HUDEP-2 (cell line): ENCODE data around the gene LRRC61.
A peak's percentile ranks its signal among the peaks of the same experiment; 100 is the strongest.

Source experiments
- DNase-seq, 76 experiments: peaks; one replicate each; lab custom pipeline; 2025; ENCODE audit not compliant: unreplicated experiment in 76 of 76; lab: John Stamatoyannopoulos, UW

The LRRC61 gene

DNA sequence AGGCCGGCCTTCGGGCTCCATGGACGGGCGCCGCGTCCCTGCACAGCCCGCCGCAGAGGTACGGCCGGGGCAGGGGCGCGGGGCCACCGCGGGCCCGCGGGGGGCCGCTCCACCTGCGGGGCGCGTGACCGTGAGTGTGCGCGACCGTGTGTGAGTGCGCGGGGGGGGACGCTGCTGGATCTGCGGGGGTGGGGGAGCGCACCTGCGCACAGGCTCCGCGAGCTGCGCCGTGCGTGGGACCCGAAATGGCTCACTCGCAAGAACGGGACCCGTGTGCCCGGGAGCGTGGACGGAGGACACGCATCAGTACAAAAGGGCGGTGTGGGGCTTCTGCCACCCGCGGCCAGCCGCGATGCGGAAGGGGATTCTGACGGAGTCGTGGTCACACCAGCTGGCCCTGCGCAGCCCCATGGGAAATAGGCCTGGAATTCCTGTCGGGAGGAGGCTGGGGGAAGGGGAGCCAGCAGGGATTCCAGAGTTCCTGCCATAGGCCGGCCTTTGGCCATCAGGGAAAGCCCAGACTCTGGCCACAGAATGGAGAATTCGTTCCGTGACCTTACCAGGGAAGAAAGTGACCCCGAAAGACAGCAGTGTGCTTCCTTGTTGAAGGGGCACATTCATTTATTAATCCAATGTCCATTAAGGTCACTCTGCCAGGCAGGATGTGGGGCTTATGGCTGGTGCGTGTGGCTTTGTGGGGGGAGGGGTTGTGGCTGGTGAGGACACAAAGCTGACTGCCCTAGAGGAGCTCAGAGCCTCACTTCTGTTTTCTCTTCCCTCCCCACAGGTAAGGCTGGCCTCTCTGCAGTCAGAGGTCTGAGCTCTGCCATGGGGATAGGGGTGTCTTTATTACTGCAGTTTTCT is 46.0 kb downstream of the LRRC61 start:
- DNase-seq, result peak in 32 of 76 experiments; percentile 13 to 53 (median 25)

DNA sequence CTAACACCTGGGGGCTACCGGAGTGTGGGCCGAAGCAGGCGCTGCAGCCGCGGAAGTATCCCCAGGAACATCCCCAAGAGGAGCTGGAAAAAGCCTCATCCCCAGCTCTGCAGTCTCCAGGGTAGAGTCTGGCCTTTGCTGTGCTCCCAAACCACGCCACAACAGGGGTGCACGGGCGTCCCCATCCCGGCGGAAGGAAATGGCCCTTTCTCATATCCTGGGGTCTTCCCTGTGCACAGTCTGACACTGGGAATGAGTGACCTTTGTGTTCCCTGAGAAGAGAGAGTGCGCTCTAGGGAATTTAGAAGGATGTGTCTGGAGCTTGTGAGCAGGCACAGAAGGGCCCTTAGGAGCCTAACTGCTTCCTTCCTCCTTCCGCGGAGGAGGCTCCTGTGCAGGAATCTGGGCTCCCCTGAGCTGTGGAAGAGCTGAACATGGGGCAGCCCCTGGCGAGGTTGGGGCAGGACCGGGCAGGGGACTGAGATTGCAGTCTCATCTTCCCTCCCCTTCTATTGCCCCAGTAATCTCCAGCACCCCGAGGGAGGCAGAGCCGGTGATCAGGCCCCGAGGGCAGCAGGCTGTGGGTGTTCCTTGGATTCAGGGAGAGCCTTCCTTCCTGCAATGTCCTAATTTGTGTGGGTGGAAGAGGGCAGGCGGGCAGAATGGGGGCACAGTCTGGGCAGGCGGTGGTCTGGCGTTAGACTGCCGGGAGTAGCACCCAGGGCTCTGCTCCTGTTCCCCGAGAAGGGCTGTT is 46.8 kb downstream of the LRRC61 start:
- DNase-seq, result peak in 1 of 76 experiments; percentile 41

DNA sequence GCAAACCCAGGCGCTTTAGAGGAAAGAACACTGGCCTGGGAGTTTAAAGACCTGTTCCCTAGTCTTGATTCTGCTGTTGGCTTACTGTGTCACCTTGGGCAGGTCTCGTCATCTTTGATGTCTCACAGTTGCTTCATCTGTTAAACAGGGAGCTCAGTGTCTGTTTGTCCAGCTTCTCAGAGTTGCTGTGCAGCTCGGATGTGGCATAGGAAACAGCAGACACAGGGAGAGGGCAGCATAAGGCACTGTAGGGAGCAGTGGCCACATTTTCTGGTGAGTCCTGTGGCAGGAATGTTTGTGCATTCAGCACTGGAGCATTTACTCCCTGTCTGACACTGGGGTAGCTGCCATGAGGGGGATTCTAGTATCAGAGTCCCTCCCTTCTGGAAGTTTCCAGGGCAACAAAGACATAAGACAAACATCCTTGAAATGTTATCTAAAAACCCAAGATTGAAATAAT is 47.5 kb downstream of the LRRC61 start:
- DNase-seq, result no peak

DNA sequence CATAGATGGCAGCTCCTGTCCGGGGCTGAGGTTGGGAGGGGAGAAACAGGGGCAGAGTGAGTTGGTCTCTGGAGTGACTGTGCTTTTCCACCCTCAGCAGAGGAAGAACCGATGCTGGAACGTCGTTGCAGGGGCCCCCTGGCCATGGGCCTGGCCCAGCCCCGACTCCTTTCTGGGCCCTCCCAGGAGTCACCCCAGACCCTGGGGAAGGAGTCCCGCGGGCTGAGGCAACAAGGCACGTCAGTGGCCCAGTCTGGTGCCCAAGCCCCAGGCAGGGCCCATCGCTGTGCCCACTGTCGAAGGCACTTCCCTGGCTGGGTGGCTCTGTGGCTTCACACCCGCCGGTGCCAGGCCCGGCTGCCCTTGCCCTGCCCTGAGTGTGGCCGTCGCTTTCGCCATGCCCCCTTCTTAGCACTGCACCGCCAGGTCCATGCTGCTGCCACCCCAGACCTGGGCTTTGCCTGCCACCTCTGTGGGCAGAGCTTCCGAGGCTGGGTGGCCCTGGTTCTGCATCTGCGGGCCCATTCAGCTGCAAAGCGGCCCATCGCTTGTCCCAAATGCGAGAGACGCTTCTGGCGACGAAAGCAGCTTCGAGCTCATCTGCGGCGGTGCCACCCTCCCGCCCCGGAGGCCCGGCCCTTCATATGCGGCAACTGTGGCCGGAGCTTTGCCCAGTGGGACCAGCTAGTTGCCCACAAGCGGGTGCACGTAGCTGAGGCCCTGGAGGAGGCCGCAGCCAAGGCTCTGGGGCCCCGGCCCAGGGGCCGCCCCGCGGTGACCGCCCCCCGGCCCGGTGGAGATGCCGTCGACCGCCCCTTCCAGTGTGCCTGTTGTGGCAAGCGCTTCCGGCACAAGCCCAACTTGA is 48.2 kb downstream of the LRRC61 start:
- DNase-seq, result no peak

DNA sequence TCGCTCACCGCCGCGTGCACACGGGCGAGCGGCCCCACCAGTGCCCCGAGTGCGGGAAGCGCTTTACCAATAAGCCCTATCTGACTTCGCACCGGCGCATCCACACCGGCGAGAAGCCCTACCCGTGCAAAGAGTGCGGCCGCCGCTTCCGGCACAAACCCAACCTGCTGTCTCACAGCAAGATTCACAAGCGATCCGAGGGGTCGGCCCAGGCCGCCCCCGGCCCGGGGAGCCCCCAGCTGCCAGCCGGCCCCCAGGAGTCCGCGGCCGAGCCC is 48.8 kb downstream of the LRRC61 start:
- no peak for DNase-seq

DNA sequence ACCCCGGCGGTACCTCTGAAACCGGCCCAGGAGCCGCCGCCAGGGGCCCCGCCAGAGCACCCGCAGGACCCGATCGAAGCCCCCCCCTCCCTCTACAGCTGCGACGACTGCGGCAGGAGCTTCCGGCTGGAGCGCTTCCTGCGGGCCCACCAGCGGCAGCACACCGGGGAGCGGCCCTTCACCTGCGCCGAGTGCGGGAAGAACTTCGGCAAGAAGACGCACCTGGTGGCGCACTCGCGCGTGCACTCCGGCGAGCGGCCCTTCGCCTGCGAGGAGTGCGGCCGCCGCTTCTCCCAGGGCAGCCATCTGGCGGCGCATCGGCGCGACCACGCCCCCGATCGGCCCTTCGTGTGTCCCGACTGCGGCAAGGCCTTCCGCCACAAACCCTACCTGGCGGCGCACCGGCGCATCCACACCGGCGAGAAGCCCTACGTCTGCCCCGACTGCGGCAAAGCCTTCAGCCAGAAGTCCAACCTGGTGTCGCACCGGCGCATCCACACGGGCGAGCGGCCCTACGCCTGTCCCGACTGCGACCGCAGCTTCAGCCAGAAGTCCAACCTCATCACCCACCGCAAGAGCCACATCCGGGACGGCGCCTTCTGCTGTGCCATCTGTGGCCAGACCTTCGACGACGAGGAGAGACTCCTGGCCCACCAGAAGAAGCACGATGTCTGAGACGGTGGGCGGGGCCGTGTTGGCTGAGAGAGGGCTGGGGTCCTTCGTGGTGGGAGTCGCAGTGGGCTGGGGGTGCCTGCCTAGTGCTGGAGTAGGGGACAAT is 49.3 kb downstream of the LRRC61 start:
- DNase-seq, result no peak

DNA sequence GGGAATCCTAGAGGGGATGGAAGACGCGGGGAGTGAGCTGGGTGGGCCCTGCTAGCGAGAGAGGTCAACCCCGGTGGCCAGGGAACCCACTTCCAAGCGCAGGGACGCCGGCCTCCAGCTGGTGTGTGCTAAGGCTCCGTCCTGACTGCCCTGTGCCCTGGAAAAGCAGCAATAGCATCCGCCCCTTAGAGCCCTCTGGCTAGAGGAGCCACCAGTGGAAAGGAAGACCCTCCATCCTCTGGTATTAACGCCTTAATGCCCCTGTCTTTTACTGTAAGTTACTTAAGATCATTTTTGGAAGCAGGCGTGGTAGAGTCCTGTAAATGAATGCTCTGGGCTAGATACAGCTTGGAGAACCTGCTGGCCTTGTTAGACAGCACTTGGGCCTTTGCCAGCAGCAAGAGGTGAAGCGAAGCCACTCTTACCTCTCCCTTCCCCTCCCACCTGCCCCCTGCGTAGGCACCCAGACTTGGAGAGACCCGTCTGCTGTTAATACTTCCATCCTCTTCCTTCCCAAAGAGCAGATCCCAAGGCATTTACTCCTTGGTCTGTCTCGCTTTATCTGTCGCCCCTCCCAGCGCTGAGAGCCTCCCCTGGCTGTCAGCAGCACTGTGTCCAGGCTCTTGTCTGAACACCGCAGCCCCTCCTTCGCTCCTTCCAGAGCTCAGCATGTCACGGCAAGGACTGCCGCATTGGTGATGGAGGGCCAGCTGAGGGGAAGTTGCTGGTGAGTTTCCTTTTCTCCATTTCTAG is 50.1 kb downstream of the LRRC61 start:
- DNase-seq, result peak in 1 of 76 experiments; percentile 4

DNA sequence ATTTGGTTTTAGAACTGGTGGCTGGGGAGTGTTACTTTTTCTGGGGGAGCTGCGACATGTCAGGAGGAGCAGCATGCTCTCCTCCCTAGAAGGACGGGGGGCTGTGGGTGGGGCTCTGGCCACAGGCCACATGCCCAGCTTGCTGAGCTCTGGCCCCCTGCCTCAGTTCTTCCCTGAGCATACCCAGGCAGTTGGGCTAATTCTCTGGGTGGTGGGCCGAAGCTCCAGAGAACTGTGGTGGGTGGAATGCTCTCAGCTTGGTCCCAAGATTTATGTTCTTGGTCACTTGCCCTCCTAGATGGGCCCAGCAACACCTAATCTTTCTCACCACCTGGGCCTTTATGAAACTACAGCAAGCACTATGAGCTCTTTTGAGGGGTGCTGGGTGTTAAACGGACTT is 50.9 kb downstream of the LRRC61 start:
- no peak for DNase-seq

DNA sequence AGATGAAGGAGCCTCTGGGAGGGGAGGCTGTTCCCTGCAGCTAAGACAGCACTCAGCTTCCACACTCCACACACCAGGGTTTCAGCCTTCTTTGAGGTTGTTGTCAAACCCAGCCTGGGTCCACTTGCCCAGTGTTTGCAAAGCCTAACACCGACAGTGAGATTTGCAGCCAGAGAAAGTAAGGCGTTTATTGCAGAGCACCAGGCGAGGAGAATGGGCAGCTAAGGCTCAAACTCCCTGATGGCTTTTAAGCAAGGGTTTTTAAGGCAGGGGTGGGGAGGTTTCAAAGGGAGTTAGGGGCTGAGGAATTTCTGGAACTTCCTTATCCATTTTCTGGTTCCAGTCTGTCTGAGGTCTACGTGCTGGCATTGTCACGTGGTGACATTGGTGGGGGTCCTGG is 51.3 kb downstream of the LRRC61 start:
- DNase-seq, result no peak

DNA sequence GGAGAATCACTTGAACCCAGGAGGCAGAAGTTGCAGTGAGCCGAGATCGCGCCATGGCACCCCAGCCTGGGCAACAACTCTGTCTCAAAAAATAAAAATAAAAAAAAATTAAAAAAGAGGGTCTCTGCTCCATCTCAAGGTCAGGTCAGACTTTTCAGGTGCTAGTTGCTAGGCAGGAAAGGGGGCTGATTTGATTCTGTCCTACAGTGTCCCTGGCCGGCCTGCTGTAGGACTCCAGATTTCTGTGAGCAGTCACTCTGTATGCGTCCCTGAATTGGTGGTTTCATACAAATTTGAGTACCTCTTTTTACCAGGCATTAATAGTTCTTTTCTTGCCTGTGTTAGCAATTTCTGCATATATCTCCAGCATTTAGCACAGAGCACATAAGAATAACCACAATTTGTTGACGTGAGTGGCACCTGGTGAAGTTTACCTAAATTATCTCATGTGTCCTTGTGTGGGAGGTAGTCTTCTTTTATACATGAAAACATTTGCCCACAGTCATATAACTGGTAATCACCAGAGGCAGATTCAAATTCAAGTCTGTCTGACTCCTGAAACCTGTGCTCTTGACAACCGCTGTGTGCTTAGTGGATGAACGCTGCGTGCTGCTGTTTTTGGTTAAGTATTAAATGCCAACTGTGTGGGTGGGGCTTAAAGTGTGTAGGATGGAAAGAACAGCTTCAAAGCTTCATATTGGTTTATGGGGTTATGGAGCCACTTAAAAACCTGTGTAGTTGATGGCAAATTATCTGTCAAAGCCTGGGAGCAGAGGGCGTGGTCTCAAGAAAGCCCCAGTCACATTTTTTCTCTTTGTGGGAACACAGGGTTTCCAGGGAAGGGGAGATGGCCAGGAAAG is 52.7 kb downstream of the LRRC61 start:
- no peak for DNase-seq

DNA sequence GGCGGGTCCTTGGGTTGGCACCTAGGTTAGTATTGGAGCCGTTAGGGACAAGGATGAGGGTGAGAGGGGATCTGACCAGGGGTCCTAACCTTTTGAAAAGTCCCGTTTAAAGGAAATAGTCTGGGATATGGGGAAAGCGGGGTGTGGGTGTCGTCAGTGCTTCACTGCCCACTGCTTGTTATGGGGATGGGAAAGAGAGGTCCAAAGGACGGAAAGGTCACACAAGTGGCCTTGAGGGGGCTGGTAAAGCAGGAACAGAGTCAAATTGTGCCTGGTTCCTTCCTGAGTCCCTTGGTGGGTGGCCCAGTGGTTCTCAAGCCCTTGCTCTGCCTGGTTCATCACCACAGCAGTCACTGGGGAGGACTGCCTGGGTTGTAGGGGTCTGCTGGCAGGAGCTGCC is 53.4 kb downstream of the LRRC61 start:
- DNase-seq, result no peak

DNA sequence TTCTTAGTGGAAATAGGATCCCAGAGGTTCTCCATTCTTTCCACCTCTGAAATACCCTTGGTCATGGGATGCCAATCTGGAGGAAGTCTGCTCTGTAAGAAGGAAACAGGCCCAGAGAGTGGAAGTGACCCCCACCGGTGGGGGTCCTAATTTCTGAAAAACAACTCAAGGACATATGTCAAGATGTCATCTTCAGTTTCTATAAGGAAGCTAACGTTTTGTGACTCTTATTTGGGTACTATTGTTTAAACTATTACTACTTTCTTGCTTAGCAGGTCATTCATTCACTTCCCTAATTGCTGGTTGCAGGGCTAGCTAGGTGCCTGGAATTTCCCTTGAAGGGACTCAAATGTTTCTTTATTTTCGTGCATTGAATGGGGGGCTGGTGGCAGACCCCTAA is 54.0 kb downstream of the LRRC61 start:
- no peak for DNase-seq

DNA sequence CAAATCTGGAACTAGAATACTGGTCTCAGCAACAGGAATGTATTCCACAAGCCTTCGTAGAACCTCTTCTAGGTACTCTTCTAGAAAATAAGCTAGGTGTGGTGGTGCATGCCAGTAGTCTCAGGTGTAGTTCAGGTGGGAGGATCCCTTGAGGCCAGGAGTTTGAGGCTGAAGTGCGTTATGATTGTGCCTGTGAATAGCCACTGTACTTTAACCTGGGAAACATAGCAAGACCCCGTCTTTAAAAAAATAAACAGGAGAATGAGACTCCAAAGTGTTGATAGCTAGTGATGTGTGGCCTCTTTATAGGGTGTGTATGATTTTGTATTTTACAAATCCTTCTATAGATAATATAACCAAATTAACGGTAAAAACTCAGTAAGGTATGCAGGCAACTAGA is 54.5 kb downstream of the LRRC61 start:
- no peak for DNase-seq

DNA sequence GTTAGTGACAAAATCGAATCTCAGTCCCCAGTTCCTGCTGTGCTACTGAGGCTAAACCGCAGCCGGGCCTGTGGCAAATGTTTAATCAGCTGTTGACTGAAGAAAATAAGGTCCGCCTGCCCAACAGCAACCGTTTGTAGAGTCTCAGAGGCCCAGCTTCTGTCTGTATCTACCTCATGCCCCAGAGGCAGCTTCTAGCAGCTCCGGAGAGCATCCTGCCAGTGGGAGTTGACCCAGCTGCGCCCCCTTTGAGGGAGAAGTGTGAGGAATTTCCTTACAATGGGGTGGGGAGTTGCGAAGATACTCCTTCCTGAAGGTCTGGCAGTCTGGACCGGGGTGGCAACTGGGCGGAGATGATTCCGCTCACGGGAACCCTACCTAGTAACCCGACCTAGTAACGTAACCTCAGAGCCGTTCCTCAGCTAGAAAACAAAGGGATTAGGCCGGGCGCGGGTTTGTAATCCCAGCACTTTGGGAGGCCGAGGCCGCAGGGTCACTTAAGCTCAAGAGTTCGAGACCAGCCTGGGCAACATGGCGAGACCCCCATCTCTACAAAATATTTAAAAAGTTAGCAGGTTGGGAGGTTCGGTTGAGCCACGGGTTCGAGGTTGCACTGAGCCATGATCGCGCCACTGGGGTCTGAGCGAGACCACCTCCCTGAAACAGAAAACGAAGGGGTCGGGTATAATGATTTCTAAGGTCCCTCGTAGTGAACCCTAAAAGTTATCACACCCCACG is 55.1 kb downstream of the LRRC61 start:
- peak in 52 of 76 experiments; percentile 4 to 59 (median 36) for DNase-seq

DNA sequence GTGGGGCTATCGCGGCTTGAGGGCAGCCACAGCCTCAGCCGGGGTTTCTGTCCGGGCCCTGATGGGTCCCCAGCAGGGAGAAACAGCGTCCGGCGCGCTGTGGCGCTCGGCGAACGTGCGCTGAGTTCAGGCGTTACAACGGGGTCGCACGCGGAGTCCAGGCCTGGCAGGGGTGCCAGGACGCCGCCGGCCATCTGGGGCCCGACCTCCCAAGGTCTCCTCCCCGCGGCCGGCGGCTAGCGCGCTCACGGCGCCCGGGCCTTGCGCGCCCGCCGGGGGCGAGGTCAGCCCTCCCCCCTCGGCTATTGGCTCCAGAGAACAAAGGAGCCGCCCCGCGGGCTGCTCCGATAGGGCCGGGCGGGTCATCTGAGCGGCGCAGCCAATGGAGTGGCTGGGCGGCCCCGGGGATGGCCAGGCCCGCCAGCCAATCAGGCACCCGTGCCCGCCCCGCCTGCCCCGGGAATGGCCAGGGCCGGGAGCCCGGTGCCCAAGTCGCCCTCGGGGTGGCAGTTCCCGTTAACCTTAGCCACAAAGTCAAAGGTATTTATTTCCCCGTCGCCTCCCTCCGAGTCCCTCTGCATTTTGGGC is 55.8 kb downstream of the LRRC61 start, which contains the start of gene ZNF775:
TSS of gene ZNF775 (plus strand) at position 478 of the 588 bp plus-strand sequence. CDS start 9,141 bp downstream, outside the sequence.
- peak in 73 of 76 experiments; percentile 33 to 93 (median 87) for DNase-seq

DNA sequence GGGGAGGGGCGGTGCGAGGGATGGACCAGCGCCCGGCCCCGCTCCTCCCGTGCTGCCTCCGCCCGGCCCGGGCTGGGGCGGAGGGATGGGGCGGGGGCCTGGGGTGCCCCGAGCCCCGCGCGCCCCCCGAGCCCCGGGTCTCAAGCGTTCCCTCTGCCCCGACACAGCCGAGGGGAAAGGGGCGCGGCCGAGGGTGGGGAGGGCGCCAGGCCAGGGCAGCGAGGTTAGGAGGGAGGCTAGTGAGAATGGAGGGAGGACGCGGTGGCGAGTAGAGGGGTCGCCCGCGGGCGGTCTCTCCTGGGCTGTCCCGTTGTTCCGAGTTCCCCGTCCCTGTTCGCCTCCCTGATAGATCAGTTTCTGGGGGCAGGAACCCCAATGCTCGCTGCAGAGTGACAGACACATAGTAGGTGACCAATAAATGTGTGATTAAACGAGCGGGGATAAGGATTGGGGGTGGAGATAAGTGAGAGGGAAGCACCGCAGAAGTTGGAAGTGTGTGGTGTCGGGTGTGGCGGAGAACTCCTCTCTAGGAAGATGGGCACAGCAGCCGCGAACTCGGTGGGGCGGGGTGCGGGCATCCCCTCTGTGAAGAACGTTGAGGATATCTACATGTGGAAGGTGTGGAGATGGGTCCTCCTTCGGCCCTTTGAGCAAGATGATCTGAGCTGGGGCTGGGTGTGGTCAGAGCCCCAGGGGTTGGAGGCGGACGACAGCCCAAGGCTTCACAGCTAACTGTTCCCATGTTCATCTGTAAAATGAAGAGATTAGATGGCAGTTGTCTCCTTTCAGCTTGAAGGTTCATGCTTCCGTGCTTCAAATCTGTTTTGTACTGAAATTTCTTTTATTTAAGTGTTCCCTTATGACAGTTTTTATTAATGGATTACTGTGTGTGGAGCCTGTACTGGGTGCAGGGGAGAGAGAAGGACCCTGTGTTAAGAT is 56.6 kb downstream of the LRRC61 start:
- peak in 33 of 76 experiments; percentile 10 to 65 (median 32) for DNase-seq
